GM21529 (cell line): Measurements from ENCODE around the gene FAM221A.
"Not testable (repeated sequence)": the region's sequence is repeated elsewhere in the genome, so short reads cannot be mapped to it uniquely, and the experiment has no call there.

ENCODE experiments used
- ATAC-seq: cut with Tn5 transposase; IDR thresholded peaks from one replicate; pipeline ENCODE4 v1.9.1; 2021; ENCODE audit not compliant: unreplicated experiment

The FAM221A gene

DNA sequence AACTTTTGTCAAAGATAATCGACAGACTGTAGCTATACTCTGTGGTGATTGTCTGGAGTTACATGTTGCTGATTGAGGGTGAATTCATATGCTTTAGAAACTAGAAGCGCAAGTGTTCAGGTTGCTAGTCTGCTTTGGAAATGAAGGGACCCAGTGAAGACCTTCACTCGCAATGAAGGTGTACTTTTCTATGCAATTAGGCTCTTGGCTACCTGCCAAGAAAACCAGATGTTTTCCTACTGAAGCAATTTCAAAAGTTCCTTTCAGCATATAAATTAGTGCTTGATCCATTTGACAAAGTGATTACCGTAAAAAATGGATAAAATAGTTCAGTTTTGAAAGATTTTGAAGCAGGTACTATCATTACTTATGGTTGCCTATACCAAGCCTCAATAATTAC is 20.0 kb downstream of the FAM221A start:
- no peak for ATAC-seq

- ATAC-seq: no peak
These were observed 29.2 kb downstream of the FAM221A start for GRCh38 chr7:23709081-23709750.

GRCh38 chr7:23710000-23710399 is 30.0 kb downstream of the FAM221A start, which contains the start of gene STK31:
STK31 (plus strand) TSS chr7:23710219; CDS start chr7:23710286, 67 bp downstream.
- ATAC-seq: no peak

GRCh38 chr7:23712368-23713284 is 32.6 kb downstream of the FAM221A start:
- no peak for ATAC-seq

DNA sequence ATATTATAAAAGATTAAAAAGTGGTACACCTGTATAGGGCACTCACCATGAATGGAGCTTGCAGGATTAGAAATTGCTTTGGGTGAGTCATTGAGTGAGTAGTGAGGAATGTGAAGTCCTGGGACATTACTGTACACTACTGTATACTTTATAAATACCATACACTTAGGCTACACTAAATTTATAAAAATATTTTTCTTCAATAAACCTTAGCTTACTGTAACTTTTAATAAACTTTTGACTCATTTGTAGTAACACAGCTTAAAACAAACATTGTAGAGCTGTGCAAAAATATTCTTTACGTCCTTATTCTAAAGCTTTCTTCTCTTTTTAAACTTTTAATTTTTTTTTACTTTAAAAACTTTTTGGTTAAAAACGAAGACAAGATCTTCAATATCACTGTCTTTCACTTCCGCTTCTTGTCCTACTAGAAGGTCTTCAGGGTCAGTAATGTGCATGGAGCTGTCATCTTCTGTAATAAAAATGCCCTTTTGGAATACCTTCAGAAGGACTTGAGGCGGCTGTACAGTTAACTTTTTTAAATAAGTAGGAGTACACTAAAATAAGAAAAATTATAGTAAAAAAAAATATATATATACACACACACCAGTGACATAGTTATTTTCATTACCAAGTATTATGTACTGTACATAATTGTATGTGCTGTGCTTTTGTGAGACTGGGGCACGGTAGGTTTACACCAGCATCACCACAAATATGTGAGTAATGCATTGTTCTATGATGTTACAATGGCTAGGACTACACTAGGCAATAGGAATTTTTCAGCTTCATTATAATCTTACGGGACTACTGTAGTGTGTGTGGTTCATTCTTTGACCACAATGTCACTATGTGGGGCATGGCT is 33.5 kb downstream of the FAM221A start:
- ATAC-seq: no peak

- no peak for ATAC-seq
These were observed 34.1 kb downstream of the FAM221A start for GRCh38 chr7:23714150-23714464.

- ATAC-seq: no peak
These were observed 34.6 kb downstream of the FAM221A start for GRCh38 chr7:23714579-23714978.

DNA sequence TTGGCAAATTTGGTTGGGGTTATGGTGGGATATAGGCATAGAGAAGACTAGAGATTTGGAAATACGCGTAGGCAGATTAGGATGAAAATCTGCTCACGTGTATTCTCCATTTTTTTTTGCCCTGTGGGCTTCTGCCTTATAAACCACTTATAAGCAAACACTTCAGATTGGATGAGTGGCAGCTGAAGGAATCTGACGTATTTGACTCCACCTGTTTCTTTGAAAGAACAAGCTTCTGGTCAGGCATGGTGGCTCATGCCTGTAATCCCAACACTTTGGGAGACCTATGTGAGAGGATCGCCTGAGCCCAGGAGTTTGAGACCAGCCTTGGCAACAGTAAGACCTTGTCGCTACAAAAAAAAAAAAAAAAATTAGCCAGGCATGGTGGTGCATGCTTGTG is 35.1 kb downstream of the FAM221A start:
- no peak for ATAC-seq

DNA sequence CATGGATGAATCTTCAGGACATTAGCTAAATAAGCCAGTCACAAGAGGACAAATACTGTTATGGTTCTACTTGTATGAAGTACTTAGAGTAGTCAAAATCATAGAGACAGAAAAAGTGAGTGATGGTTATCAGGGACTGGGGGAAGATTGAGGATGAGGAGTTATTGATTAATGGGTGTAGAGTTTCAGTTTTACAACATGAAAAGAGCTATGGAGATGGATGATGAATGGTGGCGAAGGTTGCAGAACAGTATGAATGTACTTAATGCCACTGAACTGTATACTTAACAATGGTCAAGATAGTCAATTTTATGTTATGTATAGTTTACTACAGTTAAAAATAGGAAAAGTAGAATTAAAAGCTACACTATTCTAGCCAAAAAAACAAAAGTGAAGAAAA is 37.8 kb downstream of the FAM221A start:
- ATAC-seq: no peak

DNA sequence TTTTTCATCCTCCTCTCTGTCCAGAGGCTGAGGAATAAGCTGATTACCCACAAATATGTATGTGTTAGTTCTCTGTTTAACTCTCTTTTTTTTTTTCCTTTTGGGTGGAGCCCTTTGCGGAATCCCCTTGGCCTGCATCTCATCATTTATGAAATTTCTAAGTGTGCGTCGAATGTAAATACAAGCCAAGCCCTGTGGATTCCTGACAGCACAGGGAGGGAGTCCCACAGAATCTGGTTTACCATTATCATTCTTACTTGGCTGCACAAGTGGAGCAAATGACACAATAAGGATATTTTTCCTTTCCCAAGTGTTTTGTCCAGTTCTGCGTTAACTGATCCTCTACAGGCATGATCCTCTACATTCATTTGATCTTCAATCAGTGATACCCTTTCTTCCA is 41.5 kb downstream of the FAM221A start:
- no peak for ATAC-seq

- not testable (repeated sequence) for ATAC-seq
These were observed 42.7 kb downstream of the FAM221A start for GRCh38 chr7:23722587-23723216.

DNA sequence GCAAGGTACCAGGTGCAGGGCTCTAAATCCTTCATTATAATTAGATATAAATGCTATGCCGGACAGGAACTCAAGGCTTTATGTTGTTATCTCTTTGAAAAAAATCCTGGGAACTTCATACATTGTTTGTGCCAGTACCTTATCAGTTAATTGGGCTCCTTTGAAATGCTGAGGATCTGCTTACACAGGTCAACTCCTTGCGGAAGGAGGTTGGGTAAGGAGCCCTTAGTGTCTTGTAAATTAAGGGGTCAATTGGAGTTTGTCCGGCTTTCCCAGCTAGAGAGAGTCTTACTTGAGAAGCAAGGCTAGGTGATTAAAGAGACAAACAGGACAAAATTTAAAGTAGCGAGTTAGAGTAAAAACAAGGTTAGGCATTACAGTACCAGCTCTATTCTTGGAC is 44.1 kb downstream of the FAM221A start:
- ATAC-seq: not testable (repeated sequence)

GRCh38 chr7:23742051-23742450 is 62.1 kb downstream of the FAM221A start:
- ATAC-seq: no peak

DNA sequence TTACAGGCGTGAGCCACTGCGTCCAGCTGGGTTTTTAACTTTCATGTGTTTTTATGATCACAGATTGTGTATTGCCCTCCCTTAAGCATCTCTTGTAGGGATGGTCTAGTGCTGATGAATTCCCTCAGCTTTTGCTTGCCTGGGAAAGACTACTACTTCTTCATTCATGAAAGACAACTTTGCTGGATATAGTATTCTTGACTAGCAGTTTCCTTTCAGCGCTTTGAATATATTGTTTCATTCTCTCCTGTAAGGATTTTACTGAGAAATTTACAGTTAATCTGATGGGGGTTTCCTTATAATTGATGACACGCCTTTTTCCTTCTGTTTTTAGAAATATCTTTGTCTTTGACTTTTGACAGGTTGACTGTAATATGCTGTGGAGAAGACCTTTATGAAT is 63.2 kb downstream of the FAM221A start:
- no peak for ATAC-seq

DNA sequence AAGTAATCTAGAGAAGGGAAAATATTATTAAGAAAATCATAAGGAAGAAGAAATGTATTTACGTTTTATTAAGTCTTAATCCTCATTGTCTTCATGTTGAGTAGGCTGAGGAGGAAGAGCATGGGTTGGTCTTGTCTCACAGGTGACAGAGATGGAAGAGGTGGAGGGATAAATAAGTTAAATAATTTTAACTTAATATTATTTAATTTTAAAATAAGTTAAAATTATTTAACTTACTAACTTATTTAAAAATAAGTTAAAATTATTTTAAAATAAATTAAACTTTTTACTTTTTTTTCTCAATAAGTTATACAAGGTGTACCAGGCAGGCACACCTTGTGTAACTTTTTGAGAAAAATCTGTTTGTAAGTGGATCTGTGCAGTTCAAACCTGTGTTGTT is 66.6 kb downstream of the FAM221A start:
- ATAC-seq: no peak

DNA sequence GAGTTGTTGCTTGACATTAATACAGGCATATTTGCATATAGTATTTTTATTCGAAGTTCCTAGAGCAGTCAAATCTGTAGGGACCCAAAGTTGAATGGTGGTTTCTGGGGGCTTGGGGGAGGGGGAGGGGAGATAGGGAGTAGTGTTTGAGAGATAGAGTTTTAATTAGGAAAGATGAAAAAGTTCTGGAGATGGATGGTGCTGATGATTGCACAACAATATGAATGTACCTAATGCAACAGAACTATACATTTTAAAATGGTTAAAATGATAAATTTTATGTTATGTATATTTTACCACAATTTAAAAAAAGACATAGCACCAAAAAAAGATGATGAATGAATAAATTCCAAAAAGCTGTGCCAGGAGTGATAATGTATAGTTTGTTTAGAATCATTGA is 71.9 kb downstream of the FAM221A start:
- no peak for ATAC-seq
